ENCODE results near the gene HPS6.

HPS6 gene

GRCh38 chr10:102067091-102067916 lies 2.2 kb downstream of the HPS6 start:
- no peak for FAIRE-seq

GRCh38 chr10:102068216-102068615 lies 3.1 kb downstream of the HPS6 start:
- no peak for DNase-seq (ENCODE audit: insufficient read length, low spot score)
- FAIRE-seq, result no peak

More at GRCh38 chr10:102067091-102067916, 2.2 kb downstream of the HPS6 start:
- no peak for DNase-seq (ENCODE audit: insufficient read length, low spot score)

- FAIRE-seq, result no peak
Observed at GRCh38 chr10:102069071-102069470, 3.9 kb downstream of the HPS6 start.

DNA sequence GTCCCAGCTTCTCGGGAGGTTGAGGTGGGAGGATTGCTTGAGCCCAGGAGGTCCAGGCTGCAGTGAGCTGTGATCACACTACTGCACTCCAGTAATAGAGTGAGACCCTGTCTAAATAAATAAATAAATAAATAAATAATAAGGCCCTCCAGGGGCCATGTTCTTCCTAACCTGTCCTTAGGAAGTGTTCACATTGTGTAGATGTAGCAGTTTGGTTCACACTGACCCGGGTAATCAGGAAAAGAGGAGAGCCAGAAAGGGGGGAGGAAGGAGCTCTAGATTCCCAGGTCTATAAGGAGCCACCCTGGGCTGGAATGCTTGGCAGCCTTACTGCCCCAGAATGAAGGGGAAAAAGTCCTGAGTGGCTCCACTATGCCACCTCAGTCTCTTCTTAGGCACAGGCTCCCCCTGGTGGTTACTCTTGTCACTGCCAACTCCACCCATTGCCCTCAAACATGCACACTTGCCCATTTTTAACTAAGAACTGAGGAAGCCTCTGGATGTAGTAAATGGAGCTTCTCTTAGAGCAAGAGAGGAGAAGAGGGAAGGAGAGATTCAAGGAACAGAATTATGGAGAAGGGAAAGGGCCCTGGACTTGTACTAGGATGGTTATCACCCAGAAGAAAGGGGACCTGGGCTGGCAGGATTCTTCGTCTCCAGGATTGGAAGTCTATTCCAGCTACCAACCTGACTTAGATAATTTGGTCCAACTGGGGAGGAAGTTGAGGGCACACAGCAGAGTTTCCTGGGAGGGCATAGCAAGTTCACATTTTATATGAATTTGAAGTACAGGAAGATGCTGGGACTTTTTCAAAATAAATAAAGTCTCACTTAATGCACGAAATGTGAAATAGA lies 7.8 kb downstream of the HPS6 start:
- FAIRE-seq (peak; percentile 90), DNase-seq (ENCODE audit: insufficient read length, low spot score) (peak; percentile 76)

More at GRCh38 chr10:102069071-102069470, 3.9 kb downstream of the HPS6 start:
- DNase-seq (ENCODE audit: insufficient read length, low spot score), result no peak

- no peak for DNase-seq (ENCODE audit: insufficient read length, low spot score)
- no peak for FAIRE-seq
Observed at GRCh38 chr10:102083541-102083940, 18.4 kb downstream of the HPS6 start.

- DNase-seq (ENCODE audit: insufficient read length, low spot score) (no peak), FAIRE-seq (no peak)
Observed at GRCh38 chr10:102085336-102085735, 20.2 kb downstream of the HPS6 start.

DNA sequence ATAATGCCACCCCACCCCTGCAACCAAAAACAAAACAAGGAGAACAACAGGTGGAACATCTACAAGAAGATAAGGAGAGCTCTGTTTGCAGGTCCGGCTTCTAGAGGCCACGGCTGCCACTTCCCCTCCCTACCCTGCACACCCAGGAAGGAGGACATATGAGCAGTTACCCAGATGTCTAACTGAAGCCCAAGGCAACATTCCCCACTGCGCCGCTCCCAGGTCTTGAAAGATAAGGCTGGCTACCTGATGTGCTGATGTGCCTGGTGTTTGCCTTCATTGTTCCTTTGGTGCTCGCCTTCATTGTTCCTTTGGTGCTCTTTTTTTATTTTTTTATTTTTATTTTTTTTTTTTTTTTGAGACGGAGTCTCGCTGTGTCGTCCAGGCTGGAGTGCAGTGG lies 21.0 kb downstream of the HPS6 start:
- DNase-seq (ENCODE audit: insufficient read length, low spot score) (no peak), FAIRE-seq (no peak)

GRCh38 chr10:102090772-102091171 lies 25.6 kb downstream of the HPS6 start:
- FAIRE-seq, result no peak
- DNase-seq (ENCODE audit: insufficient read length, low spot score), result no peak

GRCh38 chr10:102096449-102096848 lies 31.3 kb downstream of the HPS6 start:
- no peak for FAIRE-seq
- DNase-seq (ENCODE audit: insufficient read length, low spot score), result no peak

- FAIRE-seq (no peak), DNase-seq (ENCODE audit: insufficient read length, low spot score) (no peak)
Observed at GRCh38 chr10:102101152-102101551, 36.0 kb downstream of the HPS6 start.

GRCh38 chr10:102102421-102102820 lies 37.3 kb downstream of the HPS6 start:
- FAIRE-seq (no peak), DNase-seq (ENCODE audit: insufficient read length, low spot score) (no peak)

- DNase-seq (ENCODE audit: insufficient read length, low spot score) (no peak), FAIRE-seq (no peak)
Observed at GRCh38 chr10:102106998-102107397, 41.8 kb downstream of the HPS6 start.

DNA sequence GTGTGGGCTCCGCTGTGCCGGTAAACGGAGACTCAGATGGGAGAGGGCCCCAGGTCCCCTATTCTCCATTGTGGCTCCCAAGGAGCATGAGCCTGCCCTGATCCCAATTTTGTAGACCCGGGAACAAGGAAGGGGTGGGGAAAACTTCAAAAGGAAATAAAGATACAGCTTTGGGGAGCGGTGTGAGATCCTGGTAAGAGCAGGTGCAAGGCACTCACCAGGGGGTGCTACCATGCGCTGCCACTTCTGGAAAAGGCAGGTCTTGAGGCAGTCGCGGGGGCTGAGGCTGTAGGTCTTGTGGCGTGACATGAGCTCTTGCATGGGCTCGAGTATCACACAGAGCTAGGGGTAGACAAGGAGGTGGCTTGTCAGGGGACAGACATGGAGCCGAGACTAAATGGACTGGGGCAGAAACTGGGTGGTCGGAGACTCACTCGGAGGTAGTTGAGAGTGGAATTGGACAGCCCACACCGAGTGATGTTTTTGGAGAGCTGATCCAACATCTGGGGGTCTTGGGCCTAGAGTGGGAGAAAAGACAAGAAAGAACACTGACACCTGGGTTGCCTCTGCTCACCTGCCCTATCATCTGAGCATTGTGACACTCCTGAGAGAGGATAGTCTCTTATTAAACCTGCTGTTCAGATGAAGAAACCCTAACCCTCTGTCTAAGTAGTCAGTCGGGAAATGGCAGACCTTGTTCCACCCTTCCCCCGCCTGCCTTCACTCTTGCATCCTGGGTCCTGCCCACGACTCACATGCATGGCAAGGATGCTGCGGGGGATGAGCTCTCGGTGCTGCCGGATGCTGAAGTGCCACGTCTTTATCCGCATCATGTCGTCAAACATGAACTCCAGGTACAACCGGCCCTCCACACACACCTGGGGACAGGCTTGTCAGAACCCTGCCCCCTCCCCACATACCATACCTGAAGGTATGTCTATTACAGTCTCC lies 44.3 kb downstream of the HPS6 start:
- no peak for FAIRE-seq
- no peak for DNase-seq (ENCODE audit: insufficient read length, low spot score)

GRCh38 chr10:102111276-102111675 lies 46.1 kb downstream of the HPS6 start:
- no peak for FAIRE-seq
- DNase-seq (ENCODE audit: insufficient read length, low spot score), result no peak

- FAIRE-seq (no peak), DNase-seq (ENCODE audit: insufficient read length, low spot score) (no peak)
Observed at GRCh38 chr10:102112210-102112817, 47.2 kb downstream of the HPS6 start.

DNA sequence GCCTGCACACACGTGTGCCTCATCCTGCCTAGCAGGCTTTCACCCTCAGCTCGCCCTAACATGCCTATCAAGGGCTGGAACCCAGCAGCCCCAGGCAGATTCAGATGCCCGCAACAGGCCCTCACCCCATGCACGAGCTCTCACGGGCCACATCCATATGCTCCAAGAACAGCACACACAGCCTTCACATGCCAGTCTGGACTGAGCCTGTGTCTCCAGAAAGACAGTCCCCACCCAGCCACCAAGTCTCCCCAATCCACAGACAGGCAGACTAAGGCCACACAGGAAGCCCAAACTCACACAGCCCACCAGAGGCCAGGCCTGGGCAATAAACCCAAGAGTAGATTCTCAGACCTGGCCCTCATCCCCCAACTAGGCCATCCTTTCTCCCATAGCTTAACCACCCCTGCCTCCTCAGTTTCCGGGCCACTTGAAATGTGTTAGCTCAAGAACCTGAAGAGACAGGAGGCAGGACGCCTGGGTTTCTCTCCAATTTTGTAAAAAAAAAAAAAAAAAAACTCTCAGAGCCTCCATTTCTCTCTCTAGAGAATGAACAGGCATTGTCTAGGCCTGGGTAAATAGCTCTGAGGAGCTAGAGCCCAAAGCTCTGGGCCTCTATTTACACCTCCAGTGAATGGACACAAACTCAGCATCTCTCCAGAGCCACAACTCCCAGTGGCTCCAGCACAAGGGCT lies 48.3 kb downstream of the HPS6 start:
- DNase-seq (ENCODE audit: insufficient read length, low spot score) (no peak), FAIRE-seq (no peak)

- DNase-seq (ENCODE audit: insufficient read length, low spot score), result no peak
- FAIRE-seq, result no peak
Observed at GRCh38 chr10:102113956-102114857, 49.1 kb downstream of the HPS6 start.

GRCh38 chr10:102114861-102115618 lies 49.9 kb downstream of the HPS6 start:
- FAIRE-seq (peak; percentile 89), DNase-seq (ENCODE audit: insufficient read length, low spot score) (peak; percentile 76)
